ENCODE measurements around the gene FAM174C. TPM values are rescaled to one million over a fixed set of nuclear protein-coding genes. Genes with fewer than 3 reads are reported as not detected.

FAM174C gene
- polyA plus RNA-seq, 1 donor, result 16.2 TPM

GRCh38 chr19:1259876-1260748, 15.2 kb upstream of the FAM174C start:
- DNase-seq, result no peak

DNA sequence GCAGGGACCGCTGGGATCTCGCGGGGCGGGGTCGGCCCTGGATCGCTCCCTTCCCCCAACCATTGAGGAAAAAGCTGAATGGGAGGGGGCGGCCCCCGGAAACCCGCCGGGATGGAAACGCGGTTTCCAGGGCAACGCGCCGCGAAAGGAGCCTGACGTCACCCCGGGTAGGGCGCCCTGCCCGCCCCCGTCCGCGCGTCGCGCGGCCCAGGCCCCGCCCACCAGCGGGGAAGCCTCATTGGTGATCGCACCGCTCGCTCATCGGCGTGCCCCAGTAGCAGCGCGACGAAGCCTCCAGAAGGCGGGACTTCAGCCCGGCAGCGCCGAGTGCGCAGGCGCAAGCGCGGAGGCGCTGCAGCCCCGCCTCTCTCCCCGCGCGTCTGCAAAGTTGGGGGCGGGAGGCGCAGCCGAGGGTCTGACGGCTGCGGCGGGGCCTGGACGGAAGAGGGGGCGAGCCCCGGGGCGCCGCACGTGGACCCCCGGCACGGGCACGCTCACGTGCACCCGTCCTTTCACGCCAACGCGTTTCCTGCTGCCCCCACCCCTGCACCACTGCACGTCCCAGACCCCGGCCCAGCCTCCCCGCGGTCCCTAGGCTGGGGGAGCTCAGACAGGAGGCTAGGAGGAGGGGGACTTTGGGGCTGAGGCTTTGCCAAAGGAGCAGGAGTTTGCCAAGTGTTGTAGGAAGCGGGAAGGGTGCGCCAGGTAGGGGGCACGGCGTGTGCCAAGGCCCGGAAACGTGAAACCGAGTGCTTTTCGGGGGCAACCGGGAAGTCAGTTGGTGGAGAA, 14.4 kb upstream of the FAM174C start:
- peak; percentile 94 for DNase-seq

DNA sequence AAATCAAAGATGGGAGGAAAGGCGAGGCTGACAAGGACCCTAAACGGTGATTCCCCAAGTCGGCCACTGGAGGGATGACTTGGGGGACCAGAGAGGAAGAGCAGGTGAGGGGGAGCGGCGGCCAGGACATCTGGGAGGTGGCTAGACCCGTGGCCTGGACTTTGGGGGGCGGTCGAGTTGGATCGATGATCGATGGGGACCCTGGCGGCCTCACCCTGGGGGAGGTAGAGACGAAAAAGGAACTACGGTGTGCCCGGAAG, 13.9 kb upstream of the FAM174C start:
- no peak for DNase-seq

- DNase-seq, result no peak
Measured at GRCh38 chr19:1261798-1262622, 13.3 kb upstream of the FAM174C start.

DNA sequence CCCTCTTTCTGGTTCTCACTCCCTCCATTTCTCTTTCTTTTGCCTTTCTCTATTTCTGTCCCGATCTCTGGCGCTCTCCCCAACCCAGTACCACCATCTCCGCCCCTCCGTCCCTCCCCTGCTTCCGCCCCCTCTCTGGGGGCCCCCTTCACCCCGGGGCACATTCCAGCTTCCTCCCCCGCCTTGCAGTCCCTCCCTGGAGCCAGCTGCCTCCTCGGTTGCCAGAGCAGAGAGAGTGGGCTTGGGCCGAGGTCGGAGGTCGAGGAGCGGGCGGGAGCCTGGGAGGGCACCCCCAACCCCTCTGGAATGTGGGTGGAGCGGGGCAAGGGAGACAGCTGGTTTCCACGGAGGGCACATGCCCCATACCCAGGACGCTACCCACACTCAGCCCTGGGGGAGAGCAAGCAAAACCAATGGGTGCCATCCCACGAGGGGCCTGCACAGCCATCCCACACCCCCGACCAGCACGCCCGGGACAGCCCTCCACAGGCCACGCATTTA, 12.7 kb upstream of the FAM174C start:
- DNase-seq, result no peak

GRCh38 chr19:1263188-1263587, 12.1 kb upstream of the FAM174C start:
- no peak for DNase-seq

DNA sequence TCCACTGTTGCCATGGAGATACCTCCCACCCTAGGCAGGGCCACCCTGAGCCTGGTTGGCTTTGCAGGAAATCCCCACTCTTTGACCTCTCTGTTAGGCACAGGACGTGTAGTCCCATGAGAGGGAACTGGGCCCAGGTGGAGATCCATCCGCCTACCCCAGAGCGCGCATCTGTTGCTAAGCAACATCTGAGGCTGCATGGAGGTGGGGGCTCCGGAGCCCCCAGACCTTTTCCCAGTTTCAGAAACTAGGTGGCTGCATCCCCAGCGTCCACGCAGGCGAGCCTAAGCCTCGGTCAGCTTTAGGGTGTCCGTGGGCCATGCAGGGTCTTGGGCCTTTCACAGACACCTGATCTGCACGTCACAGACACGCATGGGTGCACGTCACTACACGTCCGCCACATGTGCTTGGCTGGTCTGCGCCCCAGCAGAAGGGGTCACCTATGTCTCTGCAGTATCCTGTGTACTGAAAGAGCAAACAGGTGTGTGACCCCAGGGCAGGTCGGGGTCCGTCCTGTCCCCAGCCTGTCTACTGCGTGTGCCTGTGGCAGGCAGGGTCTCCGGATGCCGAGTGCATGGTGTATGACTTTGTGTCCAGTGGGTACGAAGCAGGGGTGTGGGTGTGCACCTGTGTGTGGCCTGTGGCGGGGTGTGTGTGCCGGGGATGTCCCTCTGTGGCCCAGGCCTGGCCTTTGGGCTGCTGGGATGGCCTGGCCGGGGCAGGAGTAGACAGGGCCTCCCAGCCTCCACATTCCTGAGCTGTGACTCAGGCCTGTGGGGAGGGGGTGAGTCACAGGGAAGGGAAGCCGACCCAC, 10.3 kb upstream of the FAM174C start:
- DNase-seq, result no peak

- no peak for DNase-seq
Measured at GRCh38 chr19:1265615-1266128, 9.7 kb upstream of the FAM174C start.

DNA sequence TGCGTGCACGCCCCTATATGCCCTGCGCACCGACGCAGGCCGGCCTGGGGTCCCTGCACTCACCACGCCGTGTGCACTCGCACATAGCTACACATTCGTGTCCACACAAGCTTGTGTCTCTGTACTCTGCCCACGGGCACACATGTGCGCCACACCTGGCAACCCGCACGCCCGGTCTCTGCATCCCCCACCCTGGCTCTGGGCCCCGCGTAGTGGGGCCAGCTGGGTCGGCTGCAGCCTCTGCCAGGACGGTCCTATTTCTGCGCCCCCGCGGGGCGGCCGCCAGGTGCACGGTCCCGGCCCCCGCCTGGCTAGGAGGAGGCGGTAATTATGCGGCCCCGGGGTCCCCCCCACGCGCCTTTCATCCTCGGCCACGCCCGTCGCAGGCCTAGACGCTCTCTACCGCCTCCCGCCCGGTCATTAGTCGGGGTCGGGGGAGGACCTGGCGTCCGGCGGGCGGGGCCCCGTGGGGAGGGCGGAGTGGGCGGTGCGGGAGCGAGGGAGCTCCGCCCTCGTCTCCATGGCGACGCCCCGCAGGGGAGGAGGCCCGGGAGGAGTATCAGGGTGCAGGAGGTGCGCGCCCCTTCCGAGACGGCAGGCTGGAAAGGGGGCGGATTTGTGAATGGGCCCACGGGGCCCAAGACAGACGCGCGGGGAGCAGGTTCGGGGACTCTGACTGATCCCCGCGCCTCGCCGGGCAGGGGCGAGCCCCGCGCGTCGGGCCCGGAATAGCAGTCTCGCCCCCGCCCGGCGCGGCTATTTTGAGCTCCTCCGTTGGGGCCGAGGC, 9.0 kb upstream of the FAM174C start:
- no peak for DNase-seq

DNA sequence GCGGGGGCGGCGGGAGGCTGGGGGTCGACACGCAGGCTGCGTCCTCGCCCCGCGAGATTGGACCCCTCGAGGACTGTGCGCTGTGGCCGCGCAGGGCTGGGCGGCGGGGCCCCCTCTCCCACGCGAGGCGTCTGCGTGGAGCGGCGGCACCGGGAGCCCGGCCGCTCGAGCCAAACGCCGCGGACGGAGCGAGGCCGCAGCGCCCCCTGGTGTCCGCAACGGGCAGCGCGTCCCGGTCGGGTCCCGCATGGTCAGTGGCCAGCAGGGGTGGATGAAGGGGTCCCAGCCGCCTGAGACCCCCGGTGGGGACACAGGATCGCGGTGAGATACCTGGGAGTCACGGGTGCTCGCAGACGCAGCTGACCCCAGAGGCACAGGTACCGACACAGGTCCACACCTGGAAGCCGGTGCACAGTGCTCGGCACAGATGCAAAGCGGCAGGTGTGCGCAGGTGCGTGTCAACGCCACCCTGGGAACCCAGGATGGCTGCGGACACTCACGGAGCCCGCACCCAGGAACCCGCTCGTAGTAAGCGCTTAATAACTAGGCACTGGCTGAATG, 8.3 kb upstream of the FAM174C start:
- no peak for DNase-seq

DNA sequence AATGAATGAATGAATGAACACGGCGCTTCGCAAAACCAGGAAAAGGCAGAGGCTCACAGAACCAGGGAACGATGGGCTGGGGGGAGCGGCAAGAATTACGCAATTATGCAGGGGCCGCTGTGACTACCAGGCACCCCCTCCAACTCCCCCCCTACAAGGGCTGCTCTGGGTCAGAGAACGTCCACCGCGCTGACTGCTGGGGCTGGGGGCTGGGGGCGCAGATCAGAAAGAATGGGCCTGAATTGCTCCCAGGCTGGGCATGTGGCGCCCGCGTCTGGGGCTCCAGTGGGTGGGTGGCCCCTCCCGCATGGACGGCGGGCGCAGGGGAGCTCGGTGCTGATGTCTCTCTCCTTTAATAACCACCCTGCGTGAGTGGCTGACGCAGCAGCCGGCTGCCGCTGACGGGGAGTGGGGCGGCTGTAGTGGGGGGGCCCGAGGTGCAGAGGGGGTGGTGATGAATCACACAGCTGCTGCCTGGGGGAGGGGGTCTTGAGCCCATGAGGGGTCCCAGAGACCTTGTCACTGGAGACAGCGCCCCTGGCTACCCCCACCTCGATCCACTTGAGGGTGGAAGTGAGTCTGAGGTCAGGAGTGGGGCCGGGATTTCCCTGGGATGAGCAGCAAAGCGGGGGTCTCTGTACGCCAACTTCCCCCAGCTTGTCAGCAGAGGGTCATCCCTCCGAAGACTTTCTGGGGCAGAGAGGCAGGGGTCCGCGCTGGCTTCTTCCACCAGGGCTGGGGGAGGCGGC, 7.7 kb upstream of the FAM174C start:
- no peak for DNase-seq

GRCh38 chr19:1268226-1269064, 6.9 kb upstream of the FAM174C start:
- no peak for DNase-seq

GRCh38 chr19:1269065-1269477, 6.3 kb upstream of the FAM174C start, which contains the start of gene CIRBP:
TSS of gene CIRBP (plus strand) at chr19:1269332. CDS start at chr19:1270934, 1,602 bp downstream.
- DNase-seq, result peak; percentile 99

GRCh38 chr19:1269478-1270212, 5.7 kb upstream of the FAM174C start:
- no peak for DNase-seq

DNA sequence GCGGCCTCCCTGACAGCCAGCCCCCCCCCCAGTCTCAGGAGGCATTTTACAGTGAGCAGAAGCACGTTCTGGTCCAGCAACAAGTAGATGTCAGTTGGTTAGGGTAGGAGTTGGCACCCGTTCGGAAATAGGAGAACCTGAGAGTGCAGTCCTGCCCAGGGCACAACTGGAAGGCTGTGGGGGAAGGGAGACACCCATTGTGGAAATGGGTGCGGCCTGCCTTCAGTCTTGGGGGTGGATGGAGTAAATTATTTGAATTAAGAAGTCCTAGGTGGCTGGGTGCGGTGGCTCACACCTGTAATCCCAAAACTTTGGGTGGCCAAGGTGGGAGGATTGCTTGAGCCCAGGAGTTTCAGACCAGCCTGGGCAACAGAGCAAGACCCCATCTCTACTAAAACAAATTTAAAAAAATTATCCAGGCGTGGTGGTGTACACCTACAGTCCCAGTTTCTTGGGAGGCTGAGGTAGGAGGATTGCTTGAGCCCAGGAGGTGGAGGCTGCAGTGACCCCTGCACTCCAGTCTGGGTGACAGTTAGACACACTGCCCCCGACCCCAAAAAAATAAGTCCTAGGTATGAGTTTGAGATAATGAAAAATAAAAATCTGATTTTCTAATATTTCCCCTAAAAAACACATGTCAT, 5.0 kb upstream of the FAM174C start:
- DNase-seq, result no peak

DNA sequence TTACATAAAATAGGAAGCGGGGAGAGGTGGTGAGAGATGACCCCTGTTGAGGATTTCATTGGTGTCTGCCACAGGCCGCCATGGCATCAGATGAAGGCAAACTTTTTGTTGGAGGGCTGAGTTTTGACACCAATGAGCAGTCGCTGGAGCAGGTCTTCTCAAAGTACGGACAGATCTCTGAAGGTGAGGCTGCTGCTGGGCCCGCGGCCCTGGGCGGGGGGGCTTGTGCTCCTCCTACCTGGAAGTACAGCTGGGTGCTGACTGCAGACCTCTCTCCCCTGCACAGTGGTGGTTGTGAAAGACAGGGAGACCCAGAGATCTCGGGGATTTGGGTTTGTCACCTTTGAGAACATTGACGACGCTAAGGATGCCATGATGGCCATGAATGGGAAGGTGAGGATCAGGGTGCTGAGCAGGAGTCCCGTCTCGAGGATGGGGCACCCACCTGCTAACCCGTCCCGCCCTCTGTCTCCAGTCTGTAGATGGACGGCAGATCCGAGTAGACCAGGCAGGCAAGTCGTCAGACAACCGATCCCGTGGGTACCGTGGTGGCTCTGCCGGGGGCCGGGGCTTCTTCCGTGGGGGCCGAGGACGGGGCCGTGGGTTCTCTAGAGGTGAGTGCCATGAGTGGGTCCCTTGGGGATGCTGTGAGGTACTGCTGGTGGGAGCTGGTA, 4.3 kb upstream of the FAM174C start:
- DNase-seq, result no peak
